Right lobe of liver (tissue), 4 donors: ENCODE results near the gene ARHGAP8.

ENCODE experiments used
- CTCF ChIP-seq, 4 donors: fragments of 200-600 bp in 3 of 4; fragments of 450-650 bp in 1 of 4; IDR thresholded peaks; one replicate each; pipeline versions ENCODE4 v1.5.1 to v1.8.0; 2016 to 2022; ENCODE audit warnings: antibody characterized with exemption in 4 of 4, mild to moderate bottlenecking in 2 of 4
- POLR2A ChIP-seq: fragments of 450-650 bp; IDR thresholded peaks from one replicate; pipeline ENCODE4 v1.6.1; 2017; ENCODE audit warnings: antibody characterized with exemption, mild to moderate bottlenecking
- donor health status: DM: no; HTN: no; CAD: no.
- donor health status: DM: no; HTN: no; CAD: no.
- donor health status: DM: no; HTN: yes; CAD: no.

- no peak for TF ChIP-seq CTCF (IDR thresholded peaks at IDR 0.05)
- no peak for TF ChIP-seq POLR2A
Measured at GRCh38 chr22:44759430-44760310, 7.3 kb downstream of the ARHGAP8 start.
